OCI-LY7 (cell line): ENCODE data around the gene CRIP1. TPM values are rescaled to one million over a fixed set of nuclear protein-coding genes. Genes with fewer than 3 reads are reported as not detected.

Experiments used
- BruUV-seq: library from RNA; stranded (reverse); fragments of 400-500 nt; replicated peaks from 2 replicates; lab custom pipeline; 2021; lab: Mats Ljungman, UMichigan
- CTCF ChIA-PET: fragments of 300-600 bp; sonication (Branson Sonifier 250); formaldehyde crosslinking; loops from one replicate; lab custom pipeline; 2022; ENCODE audit warnings: antibody characterized with exemption; ENCODE audit not compliant: unreplicated experiment; lab: Charles Lee
- POLR2A ChIA-PET: fragments of 300-600 bp; sonication (Branson Sonifier 250); formaldehyde crosslinking; loops from one replicate; lab custom pipeline; 2022; ENCODE audit warnings: antibody characterized with exemption; lab: Charles Lee
- DNase-seq: peaks from one replicate; pipeline ENCODE4 v3.0.0-alpha.2; 2015; ENCODE audit warnings: low spot score
- H2AFZ ChIP-seq: fragments of 200-600 bp; sonication (generic), shearing (Covaris generic); 2 replicates; pipeline ENCODE4 v1.6.1; 2014; ENCODE audit warnings: mild to moderate bottlenecking, antibody characterized with exemption, low read length, moderate library complexity
- H3K27ac ChIP-seq: fragments of 200-600 bp; sonication (generic); 2 replicates; pipeline ENCODE4 v1.5.1; 2014; ENCODE audit warnings: mixed run types, low read depth, mild to moderate bottlenecking, moderate library complexity, low read length, inconsistent platforms; ENCODE audit not compliant: poor library complexity, severe bottlenecking
- H3K36me3 ChIP-seq: fragments of 200-600 bp; sonication (generic); 2 replicates; pipeline ENCODE4 v1.6.1; 2014; ENCODE audit warnings: mild to moderate bottlenecking, antibody characterized with exemption, low read length, moderate library complexity, mixed read lengths; ENCODE audit not compliant: insufficient read depth
- H3K4me1 ChIP-seq: fragments of 200-600 bp; sonication (generic); 2 replicates; pipeline ENCODE4 v1.5.1; 2014; ENCODE audit warnings: mild to moderate bottlenecking, low read length; ENCODE audit not compliant: insufficient read depth, poor library complexity, severe bottlenecking
- H3K4me2 ChIP-seq: fragments of 200-600 bp; sonication (generic); 2 replicates; pipeline ENCODE4 v1.6.1; 2014; ENCODE audit warnings: mild to moderate bottlenecking, low read length
- H3K4me3 ChIP-seq: fragments of 200-600 bp; sonication (generic); 2 replicates; pipeline ENCODE4 v1.5.1; 2014; ENCODE audit warnings: mild to moderate bottlenecking, low read depth, low read length; ENCODE audit not compliant: poor library complexity, severe bottlenecking
- H3K79me2 ChIP-seq: fragments of 200-600 bp; sonication (generic); 2 replicates; pipeline ENCODE4 v1.6.1; 2016; ENCODE audit warnings: low read depth, mild to moderate bottlenecking, low read length, moderate library complexity, mixed read lengths; ENCODE audit not compliant: insufficient read depth
- H3K9me2 ChIP-seq: fragments of 200-600 bp; sonication (generic); 2 replicates; pipeline ENCODE4 v1.6.1; 2016; ENCODE audit warnings: mild to moderate bottlenecking, low read length, mixed read lengths; ENCODE audit not compliant: insufficient read depth
- H3K9me3 ChIP-seq: fragments of 200-600 bp; sonication (generic); 2 replicates; pipeline ENCODE4 v1.6.1; 2014; ENCODE audit warnings: mild to moderate bottlenecking, mixed run types, low read length, mixed read lengths
- H4K20me1 ChIP-seq: fragments of 200-600 bp; sonication (generic); 2 replicates; pipeline ENCODE4 v1.6.1; 2014; ENCODE audit warnings: mild to moderate bottlenecking, antibody characterized with exemption, low read length, moderate library complexity, mixed read lengths; ENCODE audit not compliant: insufficient read depth
- CTCF ChIP-seq: fragments of 200-600 bp; sonication (generic); conservative IDR thresholded peaks from 2 replicates; pipeline ENCODE4 v1.5.1; 2014; ENCODE audit warnings: mild to moderate bottlenecking, antibody characterized with exemption, low read length, moderate library complexity, mixed read lengths
- EZH2phosphoT487 ChIP-seq: fragments of 200-600 bp; sonication (generic); IDR thresholded peaks from 2 replicates; pipeline ENCODE4 v1.6.1; 2018; ENCODE audit warnings: low read depth, borderline replicate concordance, mild to moderate bottlenecking, mixed run types, antibody characterized with exemption, low read length, moderate library complexity, mixed read lengths
- intact Hi-C: fragments of 100-400 bp; cut with micrococcal nuclease; formaldehyde crosslinking; loops from one replicate; pipeline ENCODE4 v1.10.0; 2022; ENCODE audit not compliant: unreplicated experiment
- total RNA-seq, 2 experiments: library from RNA; depleted of rRNA in 1 of 2; stranded (reverse); fragments of >200 nt in 1 of 2; shearing (Covaris generic) in 1 of 2; gene quantifications; 2 replicates each; pipeline ENCODE4 v1.2.3, GENCODE V29; 2014 to 2022

CRIP1 gene
- total RNA-seq, 2 experiments from 2014 or later: 4.6 TPM; not detected in 1

DNA sequence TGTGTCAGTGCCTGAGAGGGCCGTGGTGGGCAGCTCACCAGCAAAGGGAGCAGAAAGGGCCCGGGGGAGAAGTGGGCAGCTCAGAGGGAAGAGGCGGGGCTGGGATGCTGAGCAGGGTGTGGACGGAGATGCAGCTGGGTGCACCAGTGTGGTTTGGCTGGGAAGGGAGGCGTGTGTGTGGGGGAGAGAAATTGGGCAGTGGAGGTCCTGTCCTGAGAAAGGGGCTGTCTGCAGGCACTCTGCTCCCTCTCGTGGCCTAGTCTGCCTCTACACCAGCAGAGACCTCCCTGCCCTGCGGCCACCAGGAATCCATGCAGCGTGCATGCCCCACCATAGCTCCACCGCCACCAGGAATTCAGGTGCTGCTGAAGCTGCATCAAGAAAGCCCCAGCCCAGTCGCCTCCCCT is 46.1 kb downstream of the CRIP1 start:
- no peaks in the 10 kb centered on the region for H4K20me1 ChIP-seq
- no peak for TF ChIP-seq EZH2phosphoT487
- peak; percentile 74 for TF ChIP-seq CTCF
- ChIA-PET POLR2A (interaction anchor here (0.7 to 0.9 kb wide), 2 partner anchors 50 to 52 kb away, joined by 3 read pairs; no protein-coding TSS in a partner anchor), CTCF (interaction anchor here (0.6 kb wide), 3 partner anchors 83 to 1986 kb away, joined by 3 read pairs; no protein-coding TSS in a partner anchor)
- H3K9me2 ChIP-seq: no peaks in the 10 kb centered on the region
- no peak overlapping the region for H3K4me3 ChIP-seq
- no peaks in the 10 kb centered on the region for H3K9me3 ChIP-seq
- H3K79me2 ChIP-seq: no peaks in the 10 kb centered on the region
- no peak overlapping the region for H2AFZ ChIP-seq
- DNase-seq: peak; percentile 74
- peak overlapping the region; percentile 30; the same call in 1 of the 2 replicates for H3K4me2 ChIP-seq
- H3K4me1 ChIP-seq: peaks cover 46% of the 10 kb centered on the region
- intact Hi-C loops: loop anchor here (2.0 kb wide), 1 partner anchor 42 kb away; the partner anchor contains the start of gene TEDC1
- no TSS peak for BruUV-seq
- H3K36me3 ChIP-seq: no peaks in the 10 kb centered on the region
- H3K27ac ChIP-seq: no peak overlapping the region

DNA sequence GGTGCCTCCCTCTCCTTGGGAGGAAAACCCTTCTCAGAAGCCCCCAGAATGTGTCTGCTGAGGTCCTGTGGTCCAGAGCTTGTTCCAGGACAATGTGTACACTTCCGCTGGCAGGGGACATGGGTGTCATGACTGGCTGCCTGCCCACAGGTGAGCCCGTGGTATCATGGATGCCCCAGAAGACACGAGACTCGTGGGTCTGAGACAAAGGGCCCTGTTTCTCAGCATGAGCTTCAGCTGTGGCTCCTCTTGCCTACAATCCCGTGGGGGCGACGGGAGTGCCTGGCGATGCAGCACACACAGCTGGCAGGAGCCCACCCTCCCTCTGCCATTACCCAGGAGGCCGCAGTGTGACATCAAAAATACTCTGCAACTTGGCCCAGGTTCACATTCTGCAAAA is 46.7 kb downstream of the CRIP1 start:
- Histone ChIP-seq H3K9me3 (no peaks in the 10 kb centered on the region), H3K27ac (no peak overlapping the region), H2AFZ (no peak overlapping the region), H3K4me1 (peaks cover 41% of the 10 kb centered on the region), H4K20me1 (no peaks in the 10 kb centered on the region), H3K9me2 (no peaks in the 10 kb centered on the region), H3K4me3 (no peak overlapping the region), H3K79me2 (no peaks in the 10 kb centered on the region), H3K36me3 (no peaks in the 10 kb centered on the region), H3K4me2 (no peak overlapping the region)
- TF ChIP-seq EZH2phosphoT487 (no peak), CTCF (no peak)
- no peak for DNase-seq
- ChIA-PET CTCF (interaction anchor here (0.6 kb wide), 1 partner anchor 114 kb away, joined by 3 read pairs; no protein-coding TSS in a partner anchor), POLR2A (interaction anchor here (0.9 kb wide), 1 partner anchor 10 kb away, joined by 3 read pairs; no protein-coding TSS in a partner anchor)
- no TSS peak for BruUV-seq
- intact Hi-C loops: loop anchor here (2.0 kb wide), 1 partner anchor 43 kb away; the partner anchor contains the start of gene TEDC1
